GM12878 (cell line): ENCODE measurements around the gene TCHP. TPM values are rescaled to one million over a fixed set of nuclear protein-coding genes. Genes with fewer than 3 reads are reported as not detected.

Experiments used
- ATAC-seq: fragments of 200-7000 bp; cut with Tn5 transposase; 3 replicates; pipeline ENCODE4 v1.9.1; 2020; ENCODE audit warnings: mild to moderate bottlenecking, moderate library complexity
- BruUV-seq: library from RNA; stranded (reverse); fragments of 400-500 nt; replicated peaks from 2 replicates; lab custom pipeline; 2021; lab: Mats Ljungman, UMichigan
- CTCF ChIA-PET: fragments of 300-600 bp; sonication (Branson Sonifier 250); formaldehyde crosslinking; extraction: SDS; loops from one replicate; lab custom pipeline; 2021; ENCODE audit warnings: inconsistent platforms; lab: Yijun Ruan, JAX
- POLR2A ChIA-PET: fragments of 350-600 bp; formaldehyde crosslinking; extraction: SDS; loops from one replicate; lab custom pipeline; 2021; ENCODE audit warnings: inconsistent platforms; lab: Charles Lee
- RAD21 ChIA-PET: fragments of 300-600 bp; sonication (Branson Sonifier 250); formaldehyde crosslinking; loops from one replicate; lab custom pipeline; 2023; ENCODE audit warnings: antibody characterized with exemption; ENCODE audit not compliant: unreplicated experiment; lab: Charles Lee
- SMC1A ChIA-PET: fragments of 300-600 bp; sonication (Branson Sonifier 250); formaldehyde crosslinking; loops from one replicate; lab custom pipeline; 2023; ENCODE audit not compliant: unreplicated experiment, uncharacterized antibody; lab: Charles Lee
- DNase-seq: peaks from one replicate; pipeline ENCODE4 v3.0.0-alpha.2; 2011; ENCODE audit warnings: low read depth, low spot score
- FAIRE-seq: peaks from 3 replicates; lab custom pipeline; 2011; peaks lifted over from hg19 to GRCh38; lab: Jason Lieb, UNC
- H2AFZ ChIP-seq: 2 replicates; pipeline ENCODE4 v1.6.0; 2011; ENCODE audit warnings: low read depth, low read length, control low read depth; ENCODE audit not compliant: control insufficient read depth
- H3K27ac ChIP-seq: 2 replicates; pipeline ENCODE4 v1.5.1; 2011; ENCODE audit warnings: control low read depth; ENCODE audit not compliant: control insufficient read depth, insufficient read depth
- H3K27me3 ChIP-seq, 2 experiments: replicated peaks in 1 of 2; 2 replicates each; pipeline versions ENCODE4 v1.6.0 to v1.6.1; 2011; ENCODE audit warnings: low read length in 1 of 2; ENCODE audit not compliant: control insufficient read depth in 2 of 2, insufficient read depth in 2 of 2
- H3K36me3 ChIP-seq, 2 experiments: 2 replicates each; pipeline ENCODE4 v1.5.1; 2011; ENCODE audit warnings: low read length in 1 of 2; ENCODE audit not compliant: control insufficient read depth in 2 of 2, insufficient read depth in 2 of 2
- H3K4me1 ChIP-seq: 2 replicates; pipeline ENCODE4 v1.6.1; 2011; ENCODE audit warnings: mild to moderate bottlenecking, low read length, moderate library complexity, mixed read lengths; ENCODE audit not compliant: control insufficient read depth, insufficient read depth
- H3K4me2 ChIP-seq: 2 replicates; pipeline ENCODE4 v1.6.0; 2011; ENCODE audit warnings: control low read depth; ENCODE audit not compliant: control insufficient read depth, insufficient read depth
- H3K4me3 ChIP-seq: fragments of 200-600 bp; sonication (generic); 2 replicates; pipeline ENCODE4 v1.5.1; 2016
- H3K79me2 ChIP-seq: 2 replicates; pipeline ENCODE4 v1.6.0; 2011; ENCODE audit warnings: low read length; ENCODE audit not compliant: control insufficient read depth, insufficient read depth
- H3K9ac ChIP-seq: 2 replicates; pipeline ENCODE4 v1.8.0; 2011; ENCODE audit warnings: low read length, control low read depth, mixed read lengths; ENCODE audit not compliant: control insufficient read depth, insufficient read depth
- H3K9me3 ChIP-seq: replicated peaks from 3 replicates; pipeline ENCODE4 v1.5.1; 2011; ENCODE audit warnings: mild to moderate bottlenecking, low read length; ENCODE audit not compliant: control insufficient read depth, insufficient read depth
- H4K20me1 ChIP-seq: 2 replicates; pipeline ENCODE4 v1.6.0; 2011; ENCODE audit not compliant: control insufficient read depth, insufficient read depth
- BRCA1 ChIP-seq: IDR thresholded peaks from 2 replicates; pipeline ENCODE4 v1.6.1; 2011; ENCODE audit warnings: low read depth, low read length, improper control_type of control experiment
- CBX3 ChIP-seq: fragments of 200-600 bp; sonication (generic); IDR thresholded peaks from 2 replicates; pipeline ENCODE4 v1.6.1; 2016; ENCODE audit warnings: low read depth, borderline replicate concordance
- E2F4 ChIP-seq: IDR thresholded peaks from 2 replicates; pipeline ENCODE4 v1.6.1; 2012; ENCODE audit warnings: low read depth, low read length, improper control_type of control experiment
- FOS ChIP-seq: IDR thresholded peaks from 3 replicates; pipeline ENCODE4 v1.6.1; 2011; ENCODE audit warnings: borderline replicate concordance; ENCODE audit not compliant: insufficient read length; ENCODE audit errors: extremely low read depth
- GABPA ChIP-seq: IDR thresholded peaks from 2 replicates; pipeline ENCODE4 v1.6.1; 2014; ENCODE audit warnings: antibody characterized with exemption, low read depth, mild to moderate bottlenecking, inconsistent platforms
- MTA2 ChIP-seq: fragments of 450-650 bp; IDR thresholded peaks from 2 replicates; pipeline ENCODE4 v1.6.1; 2016; ENCODE audit warnings: low read depth, mild to moderate bottlenecking, moderate library complexity
- NFYB ChIP-seq: IDR thresholded peaks from 2 replicates; pipeline ENCODE4 v1.6.1; 2011; ENCODE audit warnings: low read depth, mild to moderate bottlenecking, low read length, improper control_type of control experiment, moderate library complexity; ENCODE audit not compliant: insufficient read depth
- PML ChIP-seq: IDR thresholded peaks from 2 replicates; pipeline ENCODE4 v1.6.1; 2012; ENCODE audit warnings: low read length, inconsistent platforms
- SREBF2 ChIP-seq: IDR thresholded peaks from 2 replicates; pipeline ENCODE4 v1.6.1; 2012; ENCODE audit warnings: mild to moderate bottlenecking, low read length
- STAT1 ChIP-seq: fragments of 450-650 bp; conservative IDR thresholded peaks from 2 replicates; pipeline ENCODE4 v1.6.1; 2014; ENCODE audit warnings: antibody characterized with exemption, mild to moderate bottlenecking
- TCF12 ChIP-seq: IDR thresholded peaks from 2 replicates; pipeline ENCODE4 v1.6.1; 2011; ENCODE audit warnings: low read depth, mild to moderate bottlenecking, low read length
- TCF3 ChIP-seq: IDR thresholded peaks from 2 replicates; pipeline ENCODE4 v1.6.1; 2012; ENCODE audit warnings: low read depth, mild to moderate bottlenecking, low read length, borderline replicate concordance; ENCODE audit not compliant: insufficient read depth
- USF1 ChIP-seq: IDR thresholded peaks from 2 replicates; pipeline ENCODE4 v1.6.1; 2011; ENCODE audit warnings: borderline replicate concordance, low read depth, mild to moderate bottlenecking, moderate library complexity, mixed read lengths, low read length; ENCODE audit not compliant: insufficient read depth; ENCODE audit errors: extremely low read length
- ZBTB40 ChIP-seq: fragments of 450-650 bp; IDR thresholded peaks from 2 replicates; pipeline ENCODE4 v1.6.1; 2016; ENCODE audit warnings: mild to moderate bottlenecking, moderate library complexity, borderline replicate concordance
- ZSCAN29 ChIP-seq: fragments of 450-650 bp; IDR thresholded peaks from 2 replicates; pipeline ENCODE4 v1.6.1; 2017; ENCODE audit warnings: mild to moderate bottlenecking, moderate library complexity
- WGBS: methylation state at CpG from one replicate; pipeline ENCODE4 v1.1.6; 2016; ENCODE audit warnings: low lambda C conversion rate; ENCODE audit not compliant: insufficient replicate concordance, insufficient coverage; ENCODE audit errors: missing lambda C conversion rate; 5-methylcytosine and 5-hydroxymethylcytosine counted together
- in situ Hi-C: fragments of 300-500 bp; cut with MboI; formaldehyde crosslinking; loops from 9 replicates; pipeline ENCODE4 v1.14.3; 2018; ENCODE audit warnings: mixed read lengths
- intact Hi-C: fragments of 100-400 bp; cut with micrococcal nuclease; formaldehyde crosslinking; loops from one replicate; pipeline ENCODE4 v1.14.2; 2022; ENCODE audit not compliant: unreplicated experiment
- polyA plus RNA-seq, 11 experiments: library from polyadenylated mRNA; depleted of rRNA in 4 of 11; unstranded in 6 of 11; stranded (reverse) in 5 of 11; fragments of >200 nt; fragmentation: Nextera tagmentation in 4 of 11; fragmentation: Illumina TruSeq in 1 of 11; extraction: Ambion mirVana in 4 of 11; extraction: Trizol in 1 of 11; gene quantifications; 1 replicate in 1 of 11; 2 replicates in 10 of 11; pipeline versions ENCODE4 v1.2.1 to v1.2.3, GENCODE V29; 2011 to 2016; ENCODE audit warnings: inconsistent platforms in 2 of 11, missing spikeins in 2 of 11, low read depth in 1 of 11
- total RNA-seq, 4 experiments: library from RNA; depleted of rRNA in 3 of 4; stranded (reverse); fragments of >200 nt in 3 of 4; fragmentation: Illumina TruSeq in 1 of 4; extraction: Trizol in 1 of 4; gene quantifications; 2 replicates each; pipeline versions ENCODE4 v1.2.1 to v1.2.3, GENCODE V29; 2013 to 2021

Gene TCHP
- total and polyA plus RNA-seq, 10 of the 15 experiments (the other 5 are each of a cell fraction or from before 2014, with no cell fraction given), result 4.8 to 18.6 (median 15.0) TPM

- no peak for TF ChIP-seq USF1
- no peak for TF ChIP-seq CBX3
These were observed 31.1 kb downstream of the TCHP start (continued) for GRCh38 chr12:109931143-109931542.

GRCh38 chr12:109932878-109933503 is 32.9 kb downstream of the TCHP start:
- Histone ChIP-seq H3K4me3 (no peak overlapping the region), H3K36me3 (peaks cover 9 to 24% of the 10 kb centered on the region in 2 experiments), H3K4me2 (no peak overlapping the region), H3K27me3 (no peaks in the 10 kb centered on the region), H3K79me2 (no peaks in the 10 kb centered on the region), H2AFZ (no peak overlapping the region), H3K4me1 (no peaks in the 10 kb centered on the region), H3K9ac (no peak overlapping the region), H3K9me3 (no peaks in the 10 kb centered on the region), H4K20me1 (no peaks in the 10 kb centered on the region), H3K27ac (no peak overlapping the region)
- BruUV-seq, result no TSS peak
- FAIRE-seq (no peak), DNase-seq (no peak), ATAC-seq (no peak)
- ChIA-PET CTCF (interaction anchor here (0.7 to 1.0 kb wide), 2 partner anchors 10 to 88 kb away, joined by 3 read pairs; no protein-coding TSS in a partner anchor), POLR2A (interaction anchor here (0.5 kb wide), 1 partner anchor 451 kb away, joined by 9 read pairs; no protein-coding TSS in a partner anchor), SMC1A (interaction anchor here (1.0 kb wide), 1 partner anchor 55 kb away, joined by 3 read pairs; no protein-coding TSS in a partner anchor), RAD21 (no interaction called here)
- in situ Hi-C loops, result no loop called here
- TF ChIP-seq NFYB, result no peak
- TF ChIP-seq SREBF2, result no peak
- no peak for TF ChIP-seq PML
- TF ChIP-seq MTA2, result no peak
- no peak for TF ChIP-seq TCF3
- no peak for TF ChIP-seq GABPA
- no peak for TF ChIP-seq FOS
- no peak for TF ChIP-seq TCF12
- TF ChIP-seq ZSCAN29, result no peak
- TF ChIP-seq STAT1, result no peak
- TF ChIP-seq BRCA1, result no peak
- TF ChIP-seq E2F4, result no peak
- no peak for TF ChIP-seq ZBTB40
- 91% methylated on average over 14 of the region's 14 CpGs for WGBS
- intact Hi-C loops, result no loop called here
